K562 (cell line): ENCODE results near the gene TLCD1.

Experiments
- ARNT ChIP-seq, 2 experiments: fragments of 450-650 bp; IDR thresholded peaks; 2 replicates each; pipeline ENCODE4 v1.6.1; 2016; ENCODE audit warnings: mild to moderate bottlenecking in 1 of 2
- ATF3 ChIP-seq, 2 experiments: fragments of 450-650 bp in 1 of 2; sonication (generic) in 1 of 2; formaldehyde crosslinking in 1 of 2; IDR thresholded peaks in 1 of 2; conservative IDR thresholded peaks in 1 of 2; 2 replicates each; pipeline versions ENCODE4 v1.6.1 to v1.8.1; 2016 to 2023; ENCODE audit warnings: mild to moderate bottlenecking in 2 of 2, moderate library complexity in 2 of 2, inconsistent platforms in 1 of 2, missing genetic modification reagents in 1 of 2
- CCNT2 ChIP-seq: IDR thresholded peaks from 2 replicates; pipeline ENCODE4 v1.6.1; 2011; ENCODE audit warnings: borderline replicate concordance, low read depth, mild to moderate bottlenecking, moderate library complexity, mixed read lengths, low read length; ENCODE audit not compliant: insufficient read length; ENCODE audit errors: extremely low read depth
- CTCF ChIP-seq, 3 experiments: IDR thresholded peaks in 2 of 3; conservative IDR thresholded peaks in 1 of 3; 2 replicates each; pipeline ENCODE4 v1.5.1; 2011 to 2012; ENCODE audit warnings: low read length in 3 of 3, mild to moderate bottlenecking in 3 of 3, control low read depth in 2 of 3, improper control_type of control experiment in 1 of 3, inconsistent platforms in 1 of 3, low read depth in 1 of 3, mixed read lengths in 1 of 3, moderate library complexity in 1 of 3; ENCODE audit not compliant: insufficient read depth in 2 of 3
- FOXK1 ChIP-seq: sonication (generic); formaldehyde crosslinking; IDR thresholded peaks from 2 replicates; pipeline ENCODE4 v1.8.0; 2022; ENCODE audit warnings: missing genetic modification reagents, mild to moderate bottlenecking, borderline replicate concordance
- HDAC6 ChIP-seq: IDR thresholded peaks from 2 replicates; pipeline ENCODE4 v1.6.1; 2012; ENCODE audit warnings: low read depth, mild to moderate bottlenecking, control low read depth, inconsistent platforms, low read length, moderate library complexity
- PHB2 ChIP-seq: fragments of 450-650 bp; IDR thresholded peaks from 2 replicates; pipeline ENCODE4 v1.6.1; 2017; ENCODE audit warnings: low read depth
- PHF8 ChIP-seq: fragments of 200-600 bp; sonication (generic); IDR thresholded peaks from 2 replicates; pipeline ENCODE4 v1.6.1; 2012; ENCODE audit warnings: mixed run types, mild to moderate bottlenecking, inconsistent platforms, low read length, moderate library complexity, borderline replicate concordance
- PREB ChIP-seq: sonication (generic); formaldehyde crosslinking; IDR thresholded peaks from 2 replicates; pipeline ENCODE4 v1.8.1; 2023; ENCODE audit warnings: mild to moderate bottlenecking, missing genetic modification reagents
- RBM22 ChIP-seq: fragments of 200-400 bp; formaldehyde crosslinking; IDR thresholded peaks from 2 replicates; pipeline ENCODE4 v1.6.1; 2018; ENCODE audit warnings: low read length, low read depth; ENCODE audit not compliant: poor library complexity, severe bottlenecking
- U2AF1 ChIP-seq: fragments of 200-400 bp; formaldehyde crosslinking; optimal IDR thresholded peaks from 2 replicates; pipeline ENCODE3; 2017; ENCODE audit warnings: mild to moderate bottlenecking, low read depth, low read length, moderate library complexity
- ZNF212 ChIP-seq: fragments of 450-650 bp; formaldehyde crosslinking; IDR thresholded peaks from 2 replicates; pipeline ENCODE4 v1.4.0; 2020; ENCODE audit warnings: mild to moderate bottlenecking
- ZNF280B ChIP-seq: fragments of 250-450 bp; sonication (Bioruptor Pico); IDR thresholded peaks from 2 replicates; pipeline ENCODE4 v1.5.1; 2021; ENCODE audit warnings: mild to moderate bottlenecking

- no peak for TF ChIP-seq CTCF (IDR thresholded peaks at IDR 0.05 in 2 of 3, conservative IDR thresholded peaks at IDR 0.05 in 1 of 3; ENCODE audit: insufficient read depth in 2 of 3, low read depth in 1 of 3, low read length in 3 of 3)
- TF ChIP-seq ZNF280B (CRISPR knock-in tag) = no peak
- no peak for TF ChIP-seq FOXK1 (CRISPR knock-in tag)
- no peak for TF ChIP-seq ATF3 (IDR thresholded peaks at IDR 0.05)
- no peak for TF ChIP-seq ATF3 (CRISPR knock-in tag; conservative IDR thresholded peaks at IDR 0.05)
- no peak for TF ChIP-seq HDAC6
- no peak for TF ChIP-seq PHB2
- TF ChIP-seq ZNF212 (CRISPR knock-in tag) = no peak
- no peak for TF ChIP-seq CCNT2
- TF ChIP-seq PHF8 = no peak
- no peak for TF ChIP-seq U2AF1
- TF ChIP-seq ARNT (IDR thresholded peaks at IDR 0.05) = no peak
- TF ChIP-seq PREB (CRISPR knock-in tag) = no peak
- TF ChIP-seq RBM22 = no peak
Measured at GRCh38 chr17:28756049-28756804, 30.2 kb upstream of the TLCD1 start.
